ENCODE results near the gene TIMP1. TPM values are rescaled to one million over a fixed set of nuclear protein-coding genes. Genes with fewer than 3 reads are reported as not detected.

TIMP1 gene
- total and polyA plus RNA-seq, 2 donors (not counting 1 experiment from before 2014, with no cell fraction given), result 8.8 to 12.8 TPM

DNA sequence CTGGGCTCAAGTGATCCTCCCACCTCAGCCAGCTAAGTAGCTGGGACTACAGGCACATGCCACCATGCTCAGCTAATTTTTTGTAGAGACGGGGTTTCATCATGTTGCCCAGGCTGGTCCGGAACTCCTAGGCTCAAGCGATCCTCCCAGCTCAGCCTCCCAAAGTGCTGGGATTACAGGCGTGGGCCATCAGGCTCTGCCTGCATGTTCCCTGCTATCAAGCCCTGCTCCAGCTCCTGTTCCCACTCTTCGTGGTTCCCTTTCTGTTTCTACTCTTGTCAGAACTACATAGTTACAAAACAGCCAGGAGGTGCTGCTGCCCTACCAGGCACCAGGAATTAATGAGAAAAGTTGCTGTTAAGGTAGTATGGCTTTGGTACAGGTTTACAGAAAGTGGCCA lies 8.7 kb downstream of the TIMP1 start:
- CTCF ChIA-PET, result no interaction called here
- Histone ChIP-seq H2AFZ (ENCODE audit: insufficient read depth, low read depth, low read length, poor library complexity, severe bottlenecking) (no peak overlapping the region), H4K20me1 (ENCODE audit: control insufficient read depth, insufficient read depth, low read length, poor library complexity, severe bottlenecking) (no peaks in the 10 kb centered on the region), H3K4me1 (ENCODE audit: control insufficient read depth in 2 of 2, insufficient read depth in 2 of 2, low read length in 2 of 2) (no peaks in the 10 kb centered on the region), H3K27me3 (replicated peaks in 1 of 4; ENCODE audit: control extremely low read depth in 1 of 4, control insufficient read depth in 3 of 4, insufficient read depth in 4 of 4, low read length in 3 of 4) (no peaks in the 10 kb centered on the region), H3K27ac (ENCODE audit: low read length in 2 of 2) (no peak overlapping the region), H3K4me3 (ENCODE audit: control extremely low read depth in 1 of 5, extremely low read depth in 1 of 5, insufficient read depth in 1 of 5, low read depth in 2 of 5, low read length in 4 of 5) (no peak overlapping the region), H3K4me2 (replicated peaks; ENCODE audit: low read depth, low read length, poor library complexity, severe bottlenecking) (no peak overlapping the region), H3K79me2 (ENCODE audit: control insufficient read depth, insufficient read depth, low read length) (no peaks in the 10 kb centered on the region), H3K36me3 (replicated peaks in 1 of 2; ENCODE audit: control extremely low read depth in 1 of 2, control insufficient read depth in 1 of 2, extremely low read depth in 1 of 2, insufficient read depth in 2 of 2, low read length in 1 of 2) (no peaks in the 10 kb centered on the region), H3K9ac (ENCODE audit: low read length) (no peak overlapping the region), H3K9me3 (ENCODE audit: control extremely low read depth in 1 of 3, control insufficient read depth in 2 of 3, insufficient read depth in 1 of 3, low read length in 2 of 3) (no peaks in the 10 kb centered on the region)
- Mint-ChIP-seq H3K4me1 (no peaks in the 10 kb centered on the region), H3K27me3 (no peaks in the 10 kb centered on the region), H3K9me3 (ENCODE audit: insufficient read depth) (no peaks in the 10 kb centered on the region), H3K4me3 (no peak overlapping the region), H3K27ac (no peak overlapping the region)
- 86% methylated on average over 5 of the region's 5 CpGs for WGBS (ENCODE audit: insufficient coverage)
- ATAC-seq (ENCODE audit: low read depth) (no peak), DNase-seq (no peak)
- no peak for TF ChIP-seq EZH2 (IDR thresholded peaks at IDR 0.05; ENCODE audit: borderline replicate concordance, insufficient read depth, low read depth, low read length, poor library complexity, severe bottlenecking)
- TF ChIP-seq, protein P1, sequence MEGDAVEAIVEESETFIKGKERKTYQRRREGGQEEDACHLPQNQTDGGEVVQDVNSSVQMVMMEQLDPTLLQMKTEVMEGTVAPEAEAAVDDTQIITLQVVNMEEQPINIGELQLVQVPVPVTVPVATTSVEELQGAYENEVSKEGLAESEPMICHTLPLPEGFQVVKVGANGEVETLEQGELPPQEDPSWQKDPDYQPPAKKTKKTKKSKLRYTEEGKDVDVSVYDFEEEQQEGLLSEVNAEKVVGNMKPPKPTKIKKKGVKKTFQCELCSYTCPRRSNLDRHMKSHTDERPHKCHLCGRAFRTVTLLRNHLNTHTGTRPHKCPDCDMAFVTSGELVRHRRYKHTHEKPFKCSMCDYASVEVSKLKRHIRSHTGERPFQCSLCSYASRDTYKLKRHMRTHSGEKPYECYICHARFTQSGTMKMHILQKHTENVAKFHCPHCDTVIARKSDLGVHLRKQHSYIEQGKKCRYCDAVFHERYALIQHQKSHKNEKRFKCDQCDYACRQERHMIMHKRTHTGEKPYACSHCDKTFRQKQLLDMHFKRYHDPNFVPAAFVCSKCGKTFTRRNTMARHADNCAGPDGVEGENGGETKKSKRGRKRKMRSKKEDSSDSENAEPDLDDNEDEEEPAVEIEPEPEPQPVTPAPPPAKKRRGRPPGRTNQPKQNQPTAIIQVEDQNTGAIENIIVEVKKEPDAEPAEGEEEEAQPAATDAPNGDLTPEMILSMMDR (IDR thresholded peaks at IDR 0.05), result no peak
- intact Hi-C loops (cut with micrococcal nuclease), result no loop called here
- POLR2A ChIA-PET, result no interaction called here

GRCh38 chrX:47593522-47593921 lies 11.3 kb downstream of the TIMP1 start:
- Mint-ChIP-seq H3K27ac (no peak overlapping the region), H3K27me3 (peaks cover 10% of the 10 kb centered on the region), H3K4me1 (no peaks in the 10 kb centered on the region), H3K9me3 (ENCODE audit: insufficient read depth) (peaks cover 10% of the 10 kb centered on the region), H3K4me3 (no peak overlapping the region)
- DNase-seq (no peak), ATAC-seq (ENCODE audit: low read depth) (no peak)
- H3K4me2 ChIP-seq (replicated peaks; ENCODE audit: low read depth, low read length, poor library complexity, severe bottlenecking), result no peak overlapping the region
- no peaks in the 10 kb centered on the region for H3K4me1 ChIP-seq (ENCODE audit: control insufficient read depth in 2 of 2, insufficient read depth in 2 of 2, low read length in 2 of 2)
- no peaks in the 10 kb centered on the region for H3K79me2 ChIP-seq (ENCODE audit: control insufficient read depth, insufficient read depth, low read length)
- peaks cover 0 to 5% (median 5%) of the 10 kb centered on the region in 3 donors for H3K9me3 ChIP-seq (ENCODE audit: control extremely low read depth in 1 of 3, control insufficient read depth in 2 of 3, insufficient read depth in 1 of 3, low read length in 2 of 3)
- no peaks in the 10 kb centered on the region for H3K36me3 ChIP-seq (replicated peaks in 1 of 2; ENCODE audit: control extremely low read depth in 1 of 2, control insufficient read depth in 1 of 2, extremely low read depth in 1 of 2, insufficient read depth in 2 of 2, low read length in 1 of 2)
- H3K4me3 ChIP-seq (ENCODE audit: control extremely low read depth in 1 of 5, extremely low read depth in 1 of 5, insufficient read depth in 1 of 5, low read depth in 2 of 5, low read length in 4 of 5), result no peak overlapping the region
- ChIA-PET POLR2A (no interaction called here), CTCF (no interaction called here)
- TF ChIP-seq, protein P1 (IDR thresholded peaks at IDR 0.05), result no peak
- no peak for TF ChIP-seq EZH2 (IDR thresholded peaks at IDR 0.05; ENCODE audit: borderline replicate concordance, insufficient read depth, low read depth, low read length, poor library complexity, severe bottlenecking)
- intact Hi-C loops (cut with micrococcal nuclease), result no loop called here
- no peaks in the 10 kb centered on the region for H4K20me1 ChIP-seq (ENCODE audit: control insufficient read depth, insufficient read depth, low read length, poor library complexity, severe bottlenecking)
- no CpG with 5 or more reads among the region's 4 CpGs for WGBS (ENCODE audit: insufficient coverage)
- H3K9ac ChIP-seq (ENCODE audit: low read length), result no peak overlapping the region
- H3K27ac ChIP-seq (ENCODE audit: low read length in 2 of 2), result no peak overlapping the region
- no peaks in the 10 kb centered on the region for H3K27me3 ChIP-seq (replicated peaks in 1 of 4; ENCODE audit: control extremely low read depth in 1 of 4, control insufficient read depth in 3 of 4, insufficient read depth in 4 of 4, low read length in 3 of 4)
- H2AFZ ChIP-seq (ENCODE audit: insufficient read depth, low read depth, low read length, poor library complexity, severe bottlenecking), result no peak overlapping the region
